HG03575 (cell line): ENCODE results near the gene ABCA2.
"Not testable (repeated sequence)": the region's sequence is repeated elsewhere in the genome, so short reads cannot be mapped to it uniquely, and the experiment has no call there.

Experiments
- ATAC-seq: cut with Tn5 transposase; IDR thresholded peaks from one replicate; pipeline ENCODE4 v1.9.1; 2021; ENCODE audit not compliant: unreplicated experiment, insufficient number of reproducible peaks, low FRiP score; ENCODE audit errors: extremely low read depth

Gene ABCA2

GRCh38 chr9:137008312-137008711 lies 19.7 kb downstream of the ABCA2 start:
- no peak for ATAC-seq

- no peak for ATAC-seq
Observed at GRCh38 chr9:137007816-137008270, 20.2 kb downstream of the ABCA2 start.

- ATAC-seq = no peak
Observed at GRCh38 chr9:137007108-137007815, 20.8 kb downstream of the ABCA2 start.

- ATAC-seq = no peak
Observed at GRCh38 chr9:137006116-137007003, 21.7 kb downstream of the ABCA2 start.

- not testable (repeated sequence) for ATAC-seq
Observed at GRCh38 chr9:137004285-137004684, 23.8 kb downstream of the ABCA2 start.

GRCh38 chr9:137002646-137003041 lies 25.4 kb downstream of the ABCA2 start:
- ATAC-seq = no peak

- no peak for ATAC-seq
Observed at GRCh38 chr9:137001857-137002645, 26.0 kb downstream of the ABCA2 start.

- no peak for ATAC-seq
Observed at GRCh38 chr9:137000177-137000930, 27.7 kb downstream of the ABCA2 start.

- ATAC-seq = no peak
Observed at GRCh38 chr9:136997830-136998234, 30.2 kb downstream of the ABCA2 start.

GRCh38 chr9:136997371-136997770 lies 30.7 kb downstream of the ABCA2 start:
- ATAC-seq = no peak

GRCh38 chr9:136996361-136997292 lies 31.4 kb downstream of the ABCA2 start, which contains the start of gene CLIC3:
Gene CLIC3 (minus strand): TSS chr9:136996568. CDS start chr9:136996543, 25 bp downstream.
- no peak for ATAC-seq

- ATAC-seq = no peak
Observed at GRCh38 chr9:136995772-136996311, 32.2 kb downstream of the ABCA2 start.

- ATAC-seq = no peak
Observed at GRCh38 chr9:136995362-136995761, 32.7 kb downstream of the ABCA2 start.

GRCh38 chr9:136994888-136995230 lies 33.2 kb downstream of the ABCA2 start:
- no peak for ATAC-seq

- ATAC-seq = no peak
Observed at GRCh38 chr9:136994180-136994887, 33.7 kb downstream of the ABCA2 start.

- ATAC-seq = no peak
Observed at GRCh38 chr9:136992819-136993369, 35.1 kb downstream of the ABCA2 start.
